ENCODE data around the gene DCAF10. TPM values are rescaled to one million over a fixed set of nuclear protein-coding genes. Genes with fewer than 3 reads are reported as not detected.

DCAF10 gene
- polyA plus RNA-seq, 3 donors, result 12.4 to 17.2 (median 14.7) TPM

DNA sequence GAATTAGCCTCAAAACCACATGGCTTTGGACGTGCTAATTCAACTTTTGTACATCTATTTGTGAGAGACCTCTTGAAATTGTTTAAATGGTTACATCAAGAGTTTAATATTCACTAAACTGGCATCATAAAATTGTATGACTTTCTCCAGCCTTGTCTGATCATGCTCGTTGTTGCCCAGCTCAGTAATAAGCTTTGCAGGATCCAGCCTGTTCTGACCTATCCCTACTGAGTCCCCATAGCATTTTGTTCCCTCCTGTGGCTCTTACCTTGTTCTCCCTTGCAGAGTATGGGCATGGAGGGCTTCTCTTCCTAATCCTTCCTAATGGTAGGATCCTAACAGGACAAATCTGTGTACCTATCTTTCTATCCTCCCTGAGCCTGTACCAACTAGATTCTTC, 22.1 kb upstream of the DCAF10 start:
- no peak for DNase-seq
- peaks cover 36% of the 10 kb centered on the region for H4K20me1 ChIP-seq (ENCODE audit: insufficient read depth, low read length)
- peaks cover 12% of the 10 kb centered on the region for H3K79me2 ChIP-seq (ENCODE audit: insufficient read depth, low read length)
- intact Hi-C loops (cut with micrococcal nuclease), result no loop called here
- WGBS (ENCODE audit: insufficient coverage), result 100% methylated on average over 1 of the region's 2 CpGs
- Mint-ChIP-seq H3K27me3 (ENCODE audit: low read depth in 3 of 3) (peaks cover 0 to 2% (median 0%) of the 10 kb centered on the region in 3 donors), H3K4me3 (no peak overlapping the region), H3K36me3 (peaks cover 80 to 90% of the 10 kb centered on the region in 2 donors), H3K4me1 (peaks cover 7% of the 10 kb centered on the region), H3K27ac (peak overlapping the region in 1 of 7 donors; percentile 28), H3K9me3 (no peaks in the 10 kb centered on the region)
- H3K36me3 ChIP-seq (replicated peaks in 1 of 2; ENCODE audit: control insufficient read depth in 1 of 2, insufficient read depth in 2 of 2, low read length in 2 of 2), result peaks cover 77 to 95% of the 10 kb centered on the region in 2 donors
- no peaks in the 10 kb centered on the region for H3K27me3 ChIP-seq (ENCODE audit: control insufficient read depth in 2 of 2, insufficient read depth in 2 of 2, low read length in 2 of 2)
- no peak overlapping the region for H2AFZ ChIP-seq (ENCODE audit: insufficient read depth, low read depth, low read length, poor library complexity, severe bottlenecking)
- TF ChIP-seq, protein P1, sequence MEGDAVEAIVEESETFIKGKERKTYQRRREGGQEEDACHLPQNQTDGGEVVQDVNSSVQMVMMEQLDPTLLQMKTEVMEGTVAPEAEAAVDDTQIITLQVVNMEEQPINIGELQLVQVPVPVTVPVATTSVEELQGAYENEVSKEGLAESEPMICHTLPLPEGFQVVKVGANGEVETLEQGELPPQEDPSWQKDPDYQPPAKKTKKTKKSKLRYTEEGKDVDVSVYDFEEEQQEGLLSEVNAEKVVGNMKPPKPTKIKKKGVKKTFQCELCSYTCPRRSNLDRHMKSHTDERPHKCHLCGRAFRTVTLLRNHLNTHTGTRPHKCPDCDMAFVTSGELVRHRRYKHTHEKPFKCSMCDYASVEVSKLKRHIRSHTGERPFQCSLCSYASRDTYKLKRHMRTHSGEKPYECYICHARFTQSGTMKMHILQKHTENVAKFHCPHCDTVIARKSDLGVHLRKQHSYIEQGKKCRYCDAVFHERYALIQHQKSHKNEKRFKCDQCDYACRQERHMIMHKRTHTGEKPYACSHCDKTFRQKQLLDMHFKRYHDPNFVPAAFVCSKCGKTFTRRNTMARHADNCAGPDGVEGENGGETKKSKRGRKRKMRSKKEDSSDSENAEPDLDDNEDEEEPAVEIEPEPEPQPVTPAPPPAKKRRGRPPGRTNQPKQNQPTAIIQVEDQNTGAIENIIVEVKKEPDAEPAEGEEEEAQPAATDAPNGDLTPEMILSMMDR (IDR thresholded peaks at IDR 0.05), result no peak
- no peak overlapping the region for H3K4me2 ChIP-seq (replicated peaks; ENCODE audit: extremely low read depth, low read length, poor library complexity, severe bottlenecking)
- H3K4me1 ChIP-seq (ENCODE audit: control insufficient read depth in 1 of 2, insufficient read depth in 2 of 2, low read length in 2 of 2), result no peaks in the 10 kb centered on the region
- no peaks in the 10 kb centered on the region for H3K9me3 ChIP-seq (replicated peaks in 1 of 2; ENCODE audit: control insufficient read depth in 1 of 2, insufficient read depth in 1 of 2, low read length in 2 of 2)
- H3K9ac ChIP-seq (ENCODE audit: insufficient read depth, low read length, poor library complexity, severe bottlenecking), result no peak overlapping the region
- no peak overlapping the region for H3K27ac ChIP-seq (ENCODE audit: low read depth in 1 of 2, low read length in 2 of 2)
- H3K4me3 ChIP-seq (replicated peaks in 1 of 3; ENCODE audit: low read depth in 2 of 3, low read length in 3 of 3), result no peak overlapping the region

- DNase-seq, result peak in 1 of 3 donors; percentile 24
- Histone ChIP-seq H3K4me1 (ENCODE audit: control insufficient read depth in 1 of 2, insufficient read depth in 2 of 2, low read length in 2 of 2) (peaks cover 24 to 29% of the 10 kb centered on the region in 2 donors), H3K9ac (ENCODE audit: insufficient read depth, low read length, poor library complexity, severe bottlenecking) (peak overlapping the region; percentile 82), H3K79me2 (ENCODE audit: insufficient read depth, low read length) (peaks cover 34% of the 10 kb centered on the region), H3K9me3 (replicated peaks in 1 of 2; ENCODE audit: control insufficient read depth in 1 of 2, insufficient read depth in 1 of 2, low read length in 2 of 2) (peaks cover 0 to 6% of the 10 kb centered on the region in 2 donors), H3K4me2 (replicated peaks; ENCODE audit: extremely low read depth, low read length, poor library complexity, severe bottlenecking) (peak overlapping the region; percentile 82), H4K20me1 (ENCODE audit: insufficient read depth, low read length) (peaks cover 29% of the 10 kb centered on the region), H3K27me3 (ENCODE audit: control insufficient read depth in 2 of 2, insufficient read depth in 2 of 2, low read length in 2 of 2) (no peaks in the 10 kb centered on the region), H3K36me3 (replicated peaks in 1 of 2; ENCODE audit: control insufficient read depth in 1 of 2, insufficient read depth in 2 of 2, low read length in 2 of 2) (peaks cover 35 to 41% of the 10 kb centered on the region in 2 donors), H3K4me3 (replicated peaks in 1 of 3; ENCODE audit: low read depth in 2 of 3, low read length in 3 of 3) (peak overlapping the region; percentile 73 to 97 (median 84)), H2AFZ (ENCODE audit: insufficient read depth, low read depth, low read length, poor library complexity, severe bottlenecking) (peak overlapping the region; percentile 97), H3K27ac (ENCODE audit: low read depth in 1 of 2, low read length in 2 of 2) (peak overlapping the region; percentile 82 to 89)
- peaks cover 2 to 10% (median 7%) of the 10 kb centered on the region in 3 donors for H3K27me3 Mint-ChIP-seq (ENCODE audit: low read depth in 3 of 3)
- peaks cover 37 to 38% of the 10 kb centered on the region in 2 donors for H3K36me3 Mint-ChIP-seq
- peaks cover 31% of the 10 kb centered on the region for H3K4me1 Mint-ChIP-seq
- 0% methylated on average over 5 of the region's 6 CpGs for WGBS (ENCODE audit: insufficient coverage)
- H3K27ac Mint-ChIP-seq, result peak overlapping the region; percentile 88 to 96 (median 95)
- intact Hi-C loops (cut with micrococcal nuclease), result loop anchor here in 1 of 2 donors (10.0 kb wide), 1 partner anchor 121 kb away; the partner anchor contains the start of gene SLC25A51
- H3K4me3 Mint-ChIP-seq, result peak overlapping the region; percentile 97 to 98
- no peaks in the 10 kb centered on the region for H3K9me3 Mint-ChIP-seq
- TF ChIP-seq, protein P1 (IDR thresholded peaks at IDR 0.05), result no peak
Observed at GRCh38 chr9:37784291-37784615, 16.3 kb upstream of the DCAF10 start.
